ENCODE measurements around the gene IGLL5. TPM values are rescaled to one million over a fixed set of nuclear protein-coding genes. Genes with fewer than 3 reads are reported as not detected.
A peak's percentile ranks its signal among the peaks of the same experiment; 100 is the strongest.
"Not testable (repeated sequence)": the region's sequence is repeated elsewhere in the genome, so short reads cannot be mapped to it uniquely, and the experiment has no call there.

Gene IGLL5
- total and polyA plus RNA-seq, 7 donors = 0.06 to 0.50 (median 0.45) TPM; not detected in 4

DNA sequence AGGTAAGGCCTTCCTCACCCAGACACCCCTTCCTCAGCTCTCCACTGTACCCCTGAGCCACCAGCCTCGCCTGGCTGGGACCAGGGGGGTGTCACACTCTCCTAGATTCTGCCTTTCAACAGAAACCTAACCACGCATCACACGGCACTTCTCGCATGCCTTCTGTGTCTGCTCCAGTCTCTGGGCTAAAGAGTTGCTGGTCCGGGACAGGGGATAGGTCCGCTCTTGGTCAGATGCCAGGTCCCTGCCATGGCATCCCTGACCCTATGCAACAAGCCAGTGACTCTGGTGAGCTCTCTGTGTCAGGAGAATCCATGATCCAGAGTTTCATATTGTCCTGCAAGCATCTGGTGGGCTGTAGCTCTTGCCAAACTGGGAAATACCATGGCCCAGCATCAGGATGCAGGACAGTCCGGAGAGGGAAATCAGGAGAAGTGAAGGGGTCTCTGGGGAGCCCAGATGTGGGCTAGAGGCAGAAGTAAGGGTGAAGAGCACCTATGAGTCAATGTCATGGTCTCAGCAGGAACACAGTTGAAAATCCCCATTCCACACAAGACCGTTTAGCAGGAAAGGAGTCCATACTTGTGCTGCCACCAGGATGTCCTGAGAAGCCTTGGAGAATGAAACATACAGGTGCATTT, 14.1 kb downstream of the IGLL5 start:
- Histone ChIP-seq H3K4me3 (no peak overlapping the region), H3K36me3 (ENCODE audit: insufficient read depth in 1 of 2, low read depth in 1 of 2) (no peaks in the 10 kb centered on the region), H3K27me3 (ENCODE audit: insufficient read depth in 3 of 3, low read length in 2 of 3) (peaks cover 0 to 2% (median 2%) of the 10 kb centered on the region in 3 donors), H3K27ac (no peak overlapping the region), H3K4me1 (no peaks in the 10 kb centered on the region), H3K9me3 (no peaks in the 10 kb centered on the region)
- intact Hi-C loops (cut with DNase I) = no loop called here
- no peak for ATAC-seq
- DNase-seq = peak in 1 of 2 donors; percentile 4
- 69 to 70% (median 69%) methylated on average over 8 of the region's 8 CpGs for WGBS, 3 donors
- TF ChIP-seq CTCF (IDR thresholded peaks at IDR 0.05) = no peak

GRCh38 chr22:22902247-22903001, 14.8 kb downstream of the IGLL5 start:
- TF ChIP-seq CTCF (IDR thresholded peaks at IDR 0.05) = no peak
- no peak overlapping the region for H3K27ac ChIP-seq
- ATAC-seq (no peak), DNase-seq (peak in 1 of 2 donors; percentile 42)
- H3K4me1 ChIP-seq = no peaks in the 10 kb centered on the region
- no peak overlapping the region for H3K4me3 ChIP-seq
- H3K27me3 ChIP-seq (ENCODE audit: insufficient read depth in 3 of 3, low read length in 2 of 3) = peaks cover 0 to 2% (median 0%) of the 10 kb centered on the region in 3 donors
- H3K9me3 ChIP-seq = no peaks in the 10 kb centered on the region
- WGBS, 3 donors = 60 to 64% (median 62%) methylated on average over 9 of the region's 9 CpGs
- H3K36me3 ChIP-seq (ENCODE audit: insufficient read depth in 1 of 2, low read depth in 1 of 2) = no peaks in the 10 kb centered on the region
- intact Hi-C loops (cut with DNase I) = no loop called here

- Histone ChIP-seq H3K27ac (no peak overlapping the region), H3K27me3 (ENCODE audit: insufficient read depth in 3 of 3, low read length in 2 of 3) (peaks cover 0 to 2% (median 0%) of the 10 kb centered on the region in 3 donors), H3K36me3 (ENCODE audit: insufficient read depth in 1 of 2, low read depth in 1 of 2) (no peaks in the 10 kb centered on the region), H3K9me3 (no peaks in the 10 kb centered on the region), H3K4me1 (no peaks in the 10 kb centered on the region), H3K4me3 (no peak overlapping the region)
- DNase-seq = peak in 1 of 2 donors; percentile 19
- TF ChIP-seq CTCF (IDR thresholded peaks at IDR 0.05) = no peak
- intact Hi-C loops (cut with DNase I) = no loop called here
- 26 to 44% (median 31%) methylated on average over 2 of the region's 2 CpGs for WGBS, 3 donors
- ATAC-seq = no peak
Observed at GRCh38 chr22:22903355-22903777, 15.8 kb downstream of the IGLL5 start.

DNA sequence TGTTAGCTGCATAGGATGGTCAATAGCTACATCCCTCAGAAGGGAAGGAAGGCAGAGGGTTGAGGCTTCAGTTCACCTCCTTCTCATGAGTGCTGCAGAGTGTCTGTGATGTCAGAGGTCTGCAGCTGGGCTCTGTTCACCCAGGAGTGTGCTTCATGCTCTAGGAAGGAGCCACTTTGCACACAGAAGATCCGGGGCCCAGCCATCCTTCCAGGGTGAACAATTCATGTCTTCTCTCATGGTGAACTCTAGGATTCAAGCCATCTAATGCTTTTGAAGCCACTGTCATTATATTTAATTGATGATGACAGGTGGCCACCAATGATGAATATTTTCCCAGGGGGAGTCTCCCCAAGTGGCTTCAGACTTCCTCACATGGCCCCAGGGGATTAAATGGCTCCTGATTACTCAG, 16.2 kb downstream of the IGLL5 start:
- ATAC-seq; H3K36me3 ChIP-seq (ENCODE audit: insufficient read depth in 1 of 2, low read depth in 1 of 2); H3K4me1 ChIP-seq; DNase-seq; H3K27me3 ChIP-seq (ENCODE audit: insufficient read depth in 3 of 3, low read length in 2 of 3); H3K9me3 ChIP-seq; H3K4me3 ChIP-seq; H3K27ac ChIP-seq; intact Hi-C loops (cut with DNase I): not testable (repeated sequence)
- WGBS, 3 donors = 43 to 57% (median 50%) methylated on average over 1 of the region's 1 CpG

DNA sequence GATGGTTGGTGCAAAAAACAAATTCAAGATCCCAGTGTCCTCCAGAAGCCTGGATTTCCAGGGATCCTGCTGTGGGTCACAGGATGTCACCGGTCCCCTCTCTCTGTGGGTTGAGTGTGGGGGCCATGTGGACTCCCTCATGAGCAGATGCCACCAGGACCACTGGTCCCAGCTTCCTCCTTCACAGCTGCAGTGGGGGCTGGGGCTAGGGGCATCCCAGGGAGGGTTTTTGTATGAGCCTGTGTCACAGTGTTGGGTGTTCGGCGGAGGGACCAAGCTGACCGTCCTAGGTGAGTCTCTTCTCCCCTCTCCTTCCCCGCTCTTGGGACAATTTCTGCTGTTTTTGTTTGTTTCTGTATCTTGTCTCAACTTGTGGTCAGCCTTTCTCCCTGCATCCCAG, 17.1 kb downstream of the IGLL5 start:
- H3K36me3 ChIP-seq (ENCODE audit: insufficient read depth in 1 of 2, low read depth in 1 of 2); ATAC-seq; H3K4me1 ChIP-seq; H3K4me3 ChIP-seq; H3K27me3 ChIP-seq (ENCODE audit: insufficient read depth in 3 of 3, low read length in 2 of 3); intact Hi-C loops (cut with DNase I); H3K9me3 ChIP-seq; H3K27ac ChIP-seq: not testable (repeated sequence)
- DNase-seq = peak in 1 of 2 donors; percentile 31
- 92 to 97% (median 97%) methylated on average over 4 to 5 of the region's 5 CpGs for WGBS, 3 donors

- H3K9me3 ChIP-seq; H3K4me1 ChIP-seq; H3K4me3 ChIP-seq; intact Hi-C loops (cut with DNase I); H3K36me3 ChIP-seq (ENCODE audit: insufficient read depth in 1 of 2, low read depth in 1 of 2); H3K27me3 ChIP-seq (ENCODE audit: insufficient read depth in 3 of 3, low read length in 2 of 3); H3K27ac ChIP-seq; ATAC-seq: not testable (repeated sequence)
- WGBS, 3 donors = 79 to 84% (median 82%) methylated on average over 5 to 8 of the region's 10 CpGs
- peak in 1 of 2 donors; percentile 20 for DNase-seq
Observed at GRCh38 chr22:22906391-22906790, 18.8 kb downstream of the IGLL5 start.

Data from psoas muscle (tissue), 8 donors.